Renal cortex interstitium (tissue), 11 donors: ENCODE results near the gene GPR68. TPM values are rescaled to one million over a fixed set of nuclear protein-coding genes. Genes with fewer than 3 reads are reported as not detected.
"Not testable (repeated sequence)": the region's sequence is repeated elsewhere in the genome, so short reads cannot be mapped to it uniquely, and the experiment has no call there.

ENCODE experiments used
- DNase-seq, 11 donors: peaks; one replicate each; pipeline ENCODE4 v3.0.0-alpha.2; 2013; ENCODE audit warnings: low read depth in 9 of 11, low spot score in 4 of 11; ENCODE audit errors: extremely low read depth in 1 of 11
- polyA plus RNA-seq, 3 donors: library from polyadenylated mRNA; unstranded; fragments of 120-200 nt; gene quantifications; one replicate each; pipeline ENCODE4 v1.2.1, GENCODE V29; 2013; ENCODE audit not compliant: insufficient read length in 3 of 3

Gene GPR68
- polyA plus RNA-seq, 3 donors: 1.8 to 4.2 (median 1.9) TPM

GRCh38 chr14:91274796-91275195 is 30.3 kb upstream of the GPR68 start:
- DNase-seq: no peak

DNA sequence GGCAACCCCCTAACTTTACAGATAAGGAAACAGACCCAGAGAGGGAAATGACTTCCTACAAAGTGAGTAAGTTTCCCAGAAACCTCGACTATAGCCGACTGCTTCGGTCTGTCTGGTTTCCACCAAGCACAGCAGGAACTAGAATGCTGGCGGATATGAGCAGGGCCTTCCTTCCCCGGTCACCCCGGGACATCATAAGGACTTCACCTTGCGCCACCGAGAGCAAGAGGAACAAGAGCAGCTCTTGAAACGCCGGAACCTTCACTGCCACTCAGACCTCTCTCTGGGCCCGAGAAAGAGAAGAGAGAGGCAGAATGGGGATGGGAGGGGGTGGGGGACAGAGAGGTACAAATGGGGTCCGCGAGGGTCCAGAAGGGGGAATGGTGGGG is 29.4 kb upstream of the GPR68 start:
- DNase-seq: no peak

DNA sequence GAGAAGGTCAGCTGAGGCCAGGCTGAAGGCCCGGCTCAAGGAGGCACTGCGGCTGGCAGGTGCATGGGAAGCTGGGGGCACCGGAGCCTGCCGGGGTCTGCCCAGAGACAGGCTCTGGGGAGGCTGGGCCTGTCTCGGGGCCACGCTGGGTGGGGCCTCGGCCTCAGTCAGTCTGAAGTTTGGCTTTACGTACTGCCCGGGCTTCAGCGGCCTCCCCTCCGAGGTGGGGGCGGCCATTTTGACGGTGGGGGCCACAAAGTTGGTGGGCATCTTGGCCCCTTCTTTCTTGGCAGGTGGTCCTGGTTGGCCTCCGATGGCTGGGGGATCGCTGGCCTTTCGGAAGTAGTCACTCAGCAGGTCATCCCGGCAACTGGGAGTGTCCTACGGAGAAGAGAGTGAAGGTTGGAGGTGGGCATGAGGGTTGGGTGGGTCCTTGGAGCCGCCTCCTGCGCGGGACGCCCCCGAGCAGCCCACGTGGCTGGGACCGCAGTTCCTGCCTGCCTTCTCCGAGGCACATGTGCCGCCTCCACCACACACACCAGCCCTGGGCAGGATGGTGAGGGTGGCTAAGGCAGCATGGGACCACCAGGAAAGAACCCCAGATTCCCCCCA is 28.9 kb upstream of the GPR68 start:
- no peak for DNase-seq

- DNase-seq: no peak
These were observed 28.1 kb upstream of the GPR68 start for GRCh38 chr14:91272341-91273272.

- no peak for DNase-seq
These were observed 27.1 kb upstream of the GPR68 start for GRCh38 chr14:91271639-91272038.

GRCh38 chr14:91270619-91271018 is 26.1 kb upstream of the GPR68 start:
- no peak for DNase-seq

DNA sequence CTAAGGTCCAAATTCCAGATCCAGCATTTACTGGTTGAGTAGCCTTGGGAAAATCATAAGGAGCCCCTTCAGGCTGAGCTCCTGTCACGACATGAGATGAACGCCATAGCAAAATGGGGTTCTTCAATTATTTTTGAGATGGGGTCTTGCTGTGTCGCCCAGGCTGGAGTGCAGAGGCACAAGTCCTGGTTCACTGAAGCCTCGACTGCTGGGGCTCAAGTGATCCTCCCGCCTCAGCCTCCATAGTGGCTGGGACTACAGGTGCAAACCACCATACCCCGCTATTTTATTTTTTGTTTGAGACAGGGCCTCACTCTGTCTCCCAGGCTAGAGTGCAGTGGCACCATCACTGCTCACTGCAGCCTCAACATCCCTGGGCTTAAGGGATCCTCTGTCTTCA is 25.7 kb upstream of the GPR68 start:
- DNase-seq: no peak

DNA sequence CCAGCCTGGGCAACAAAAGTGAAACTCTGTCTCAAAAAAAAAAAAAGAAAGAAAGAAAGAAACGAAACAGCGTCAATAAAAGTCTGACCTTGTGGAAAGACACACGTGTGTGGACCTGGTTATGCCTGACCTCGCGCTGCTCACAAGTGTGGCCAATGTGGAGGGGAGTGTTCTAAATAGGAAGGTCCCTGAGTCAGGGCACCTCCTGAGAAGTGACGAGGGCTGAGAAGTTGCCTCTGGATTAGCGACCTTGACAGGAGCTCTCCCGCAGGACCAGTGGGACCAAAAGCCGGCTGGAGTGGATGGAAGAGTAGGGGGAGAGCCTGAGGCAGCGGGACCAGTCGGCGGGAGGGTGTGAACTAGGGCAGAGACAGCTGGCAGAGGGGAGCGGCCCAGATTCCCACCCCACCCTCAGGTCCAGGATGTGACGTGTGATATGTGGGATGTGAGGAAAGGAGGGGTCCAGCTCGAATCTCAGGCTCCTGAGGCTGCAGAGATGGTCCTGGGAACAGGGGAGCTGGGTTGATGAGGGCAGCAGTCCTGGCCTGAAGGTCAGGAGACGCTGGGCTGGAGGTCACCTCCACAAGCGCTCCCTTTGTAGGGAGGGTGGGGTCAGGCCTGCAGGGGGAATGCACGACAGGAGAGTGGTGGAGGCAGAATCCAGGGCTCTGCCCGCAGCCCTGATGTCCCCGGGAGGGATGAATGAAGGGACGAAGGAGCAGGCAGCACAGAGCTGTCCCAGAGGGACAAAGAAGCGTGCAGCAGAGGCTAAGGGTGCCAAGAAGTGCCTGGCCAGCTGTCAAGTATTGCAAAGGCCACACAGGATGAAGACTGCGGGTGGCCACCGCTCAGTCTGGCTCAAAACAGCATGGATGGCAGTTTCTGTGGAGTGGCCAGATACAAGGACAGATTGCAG is 24.8 kb upstream of the GPR68 start:
- no peak for DNase-seq

- DNase-seq: no peak
These were observed 23.5 kb upstream of the GPR68 start for GRCh38 chr14:91267965-91268437.

GRCh38 chr14:91266276-91266675 is 21.8 kb upstream of the GPR68 start:
- not testable (repeated sequence) for DNase-seq

DNA sequence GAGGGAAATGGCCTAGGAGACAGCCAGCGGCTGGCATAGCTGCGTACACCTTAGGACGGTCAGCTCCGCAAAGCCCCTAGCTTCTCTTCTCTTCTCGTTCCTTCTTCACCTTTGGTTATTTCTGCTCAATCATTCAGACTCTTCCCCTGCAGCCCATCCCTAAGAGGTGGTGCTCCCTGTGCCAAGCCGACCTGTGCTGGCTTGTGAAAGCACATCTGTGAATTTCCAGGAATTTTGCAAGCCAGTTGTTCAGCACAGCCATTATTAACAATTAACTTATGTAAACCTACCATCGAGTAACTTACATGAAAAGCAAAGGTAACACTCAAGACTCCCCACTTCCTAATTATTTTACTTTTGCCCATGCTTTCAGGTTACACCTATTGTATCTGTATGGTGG is 20.9 kb upstream of the GPR68 start:
- DNase-seq: no peak

DNA sequence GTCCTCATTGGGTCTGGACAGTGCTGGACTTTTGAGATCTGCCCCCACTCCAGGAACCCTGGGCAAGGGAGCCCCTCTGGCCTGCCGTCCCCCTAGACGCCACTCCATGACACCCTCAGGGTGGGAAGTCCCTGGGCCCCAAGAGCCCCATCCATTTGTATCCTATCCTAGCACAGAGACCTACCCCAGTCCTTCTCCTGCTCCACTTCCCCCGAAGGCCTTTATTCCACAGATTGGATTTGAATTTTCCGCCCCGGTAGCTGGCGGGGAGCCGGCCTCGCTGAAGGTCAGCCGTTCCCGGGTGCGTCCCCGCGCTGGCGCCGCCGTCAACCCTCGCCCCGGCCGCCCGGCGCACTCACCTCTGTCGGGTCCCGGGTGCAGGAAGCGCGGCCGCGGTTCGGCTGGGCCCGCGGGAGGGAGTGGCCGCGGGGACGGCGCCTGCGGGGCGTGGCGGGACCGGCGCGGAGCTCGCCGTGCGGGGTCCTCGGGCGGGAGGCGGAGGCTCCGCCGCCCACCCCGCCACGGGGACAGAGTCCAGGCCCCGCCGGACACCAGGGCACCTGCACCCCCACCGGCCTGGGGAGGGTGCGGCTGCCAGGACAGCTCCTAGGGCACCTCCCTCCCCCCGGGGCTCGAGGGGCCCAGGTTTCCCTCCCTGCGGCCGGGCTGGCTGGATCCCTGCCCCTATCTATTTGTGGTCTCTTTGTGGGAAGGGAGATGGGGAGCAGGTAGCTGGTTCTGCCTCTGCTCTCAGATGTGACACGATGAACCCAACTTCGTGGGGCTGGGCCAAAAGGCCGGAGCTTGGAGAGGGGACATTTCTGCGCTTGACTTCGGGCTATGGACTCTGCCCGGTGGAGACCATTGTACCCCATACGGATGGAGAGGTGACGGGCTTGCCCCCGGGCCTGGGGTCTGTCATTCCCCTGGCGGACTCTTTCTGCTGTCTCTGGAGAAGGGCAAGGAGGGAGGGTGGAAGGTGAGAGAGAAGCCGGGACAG is 19.9 kb upstream of the GPR68 start:
- no peak for DNase-seq

DNA sequence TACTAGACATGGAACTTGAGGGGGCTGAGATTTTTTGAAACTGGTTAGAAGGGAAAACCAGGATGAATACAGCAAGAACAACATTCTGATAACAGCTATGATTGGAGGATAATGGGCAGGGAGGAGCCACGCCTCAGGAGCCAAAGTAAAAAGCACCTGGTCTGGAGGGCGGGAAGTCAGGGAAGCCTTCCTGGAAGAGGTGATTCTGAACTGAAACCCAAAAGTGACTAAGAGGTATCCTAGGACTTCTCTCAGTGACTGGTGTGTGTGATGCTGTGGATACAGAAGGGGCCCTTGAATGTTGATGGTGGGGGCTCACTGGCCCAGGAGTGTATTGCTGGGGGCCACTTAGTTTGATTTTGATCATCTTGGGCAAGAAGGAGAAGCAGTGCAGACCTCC is 18.8 kb upstream of the GPR68 start:
- DNase-seq: no peak

GRCh38 chr14:91261986-91262549 is 17.6 kb upstream of the GPR68 start:
- DNase-seq: no peak

DNA sequence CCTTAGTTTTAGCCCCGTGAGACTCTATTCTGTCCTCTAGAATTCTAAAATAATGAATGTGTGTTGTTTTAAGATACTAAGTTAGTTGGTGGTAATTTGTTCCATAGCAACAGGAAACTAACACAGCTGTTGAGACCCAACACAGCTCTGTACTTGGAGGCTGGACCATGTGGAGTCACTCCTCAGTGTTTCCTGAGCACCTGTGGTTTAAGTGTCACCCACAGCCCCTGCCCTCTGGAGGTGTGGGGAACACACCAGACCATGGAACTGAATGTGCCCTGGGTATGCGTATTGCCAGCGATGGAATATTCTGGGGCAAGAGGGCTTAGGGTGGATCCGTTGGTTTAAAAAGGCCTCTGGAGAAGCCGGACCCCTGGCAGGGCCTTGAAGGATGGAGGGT is 16.6 kb upstream of the GPR68 start:
- no peak for DNase-seq

DNA sequence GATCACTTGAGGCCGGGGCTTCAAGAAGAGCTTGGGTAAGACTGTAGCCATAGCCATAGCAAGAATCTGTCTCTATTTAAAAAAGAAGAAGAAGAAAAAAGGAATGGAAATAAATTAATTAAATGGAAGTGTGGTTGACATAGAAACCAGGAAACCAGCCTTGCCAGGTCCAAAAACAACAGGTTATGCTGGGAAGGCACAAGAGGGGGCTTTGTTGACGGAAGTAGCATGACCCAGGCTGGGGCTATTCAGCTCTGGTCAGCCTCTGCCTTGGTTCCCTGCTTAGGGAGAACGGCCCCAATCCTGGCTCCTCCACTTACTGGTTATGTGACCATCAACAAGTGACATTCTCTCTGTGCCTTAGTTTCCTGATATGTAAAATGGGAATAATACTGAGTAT is 14.4 kb upstream of the GPR68 start:
- no peak for DNase-seq

- DNase-seq: peak in 2 of 11 donors; percentile 18 to 46
These were observed 13.6 kb upstream of the GPR68 start for GRCh38 chr14:91258011-91258618.
